Panc1 (cell line): ENCODE data around the gene MATN1. TPM values are rescaled to one million over a fixed set of nuclear protein-coding genes. Genes with fewer than 3 reads are reported as not detected.

Source experiments
- ATAC-seq: fragments of 200-7000 bp; cut with Tn5 transposase; 2 replicates; pipeline ENCODE4 v1.9.1; 2020; ENCODE audit warnings: mild to moderate bottlenecking, moderate library complexity
- BruUV-seq: library from RNA; stranded (reverse); fragments of 400-500 nt; replicated peaks from 2 replicates; lab custom pipeline; 2021; lab: Mats Ljungman, UMichigan
- CTCF ChIA-PET: fragments of 300-600 bp; sonication (Branson Sonifier 250); formaldehyde crosslinking; loops from one replicate; lab custom pipeline; 2022; ENCODE audit warnings: antibody characterized with exemption; lab: Charles Lee
- POLR2A ChIA-PET: fragments of 300-600 bp; sonication (Branson Sonifier 250); formaldehyde crosslinking; loops from one replicate; lab custom pipeline; 2022; ENCODE audit warnings: antibody characterized with exemption; lab: Charles Lee
- DNase-seq: peaks from one replicate; pipeline ENCODE4 v3.0.0-alpha.2; 2010; ENCODE audit warnings: low read depth, low spot score
- H3K27ac ChIP-seq: 2 replicates; pipeline ENCODE4 v1.5.1; 2011; ENCODE audit warnings: mild to moderate bottlenecking, low read length, inconsistent platforms
- H3K27me3 ChIP-seq: fragments of 200-500 bp; sonication (Bioruptor generic); 2 replicates; pipeline ENCODE4 v1.6.0; 2014; ENCODE audit warnings: low read length, inconsistent platforms; ENCODE audit not compliant: control insufficient read depth, insufficient read depth
- H3K36me3 ChIP-seq: fragments of 200-500 bp; sonication (Bioruptor generic); 2 replicates; pipeline ENCODE4 v1.5.1; 2014; ENCODE audit warnings: inconsistent platforms, mild to moderate bottlenecking, low read length, moderate library complexity; ENCODE audit not compliant: control insufficient read depth, insufficient read depth
- H3K4me1 ChIP-seq: 2 replicates; pipeline ENCODE4 v1.5.1; 2011; ENCODE audit warnings: inconsistent platforms, mild to moderate bottlenecking, low read length, moderate library complexity; ENCODE audit not compliant: control insufficient read depth, insufficient read depth
- H3K4me3 ChIP-seq, 2 experiments: 2 replicates each; pipeline ENCODE4 v1.5.1; 2011 to 2012; ENCODE audit warnings: low read depth in 2 of 2, low read length in 2 of 2, mild to moderate bottlenecking in 2 of 2, inconsistent platforms in 1 of 2, moderate library complexity in 1 of 2
- H3K9me3 ChIP-seq: fragments of 200-500 bp; sonication (Bioruptor generic); 2 replicates; pipeline ENCODE4 v1.5.1; 2014; ENCODE audit warnings: low read depth, mild to moderate bottlenecking, inconsistent platforms, low read length, moderate library complexity; ENCODE audit not compliant: control insufficient read depth, insufficient read depth
- CTCF ChIP-seq: fragments of 450-650 bp; IDR thresholded peaks from 2 replicates; pipeline ENCODE4 v1.5.1; 2017; ENCODE audit warnings: mild to moderate bottlenecking
- POLR2AphosphoS5 ChIP-seq: IDR thresholded peaks from 2 replicates; pipeline ENCODE4 v1.6.1; 2012; ENCODE audit warnings: mild to moderate bottlenecking, low read depth, low read length, moderate library complexity
- REST ChIP-seq, 2 experiments: IDR thresholded peaks; 2 replicates each; pipeline ENCODE4 v1.6.1; 2011 to 2012; ENCODE audit warnings: low read depth in 2 of 2, control low read depth in 1 of 2, low read length in 1 of 2, mild to moderate bottlenecking in 1 of 2, moderate library complexity in 1 of 2; ENCODE audit not compliant: insufficient read depth in 1 of 2
- SIN3A ChIP-seq: IDR thresholded peaks from 2 replicates; pipeline ENCODE4 v1.6.1; 2012; ENCODE audit warnings: low read depth, mild to moderate bottlenecking, low read length, moderate library complexity, borderline replicate concordance; ENCODE audit not compliant: insufficient read depth
- TCF7L2 ChIP-seq: IDR thresholded peaks from 2 replicates; pipeline ENCODE4 v1.6.1; 2011; ENCODE audit warnings: mild to moderate bottlenecking, low read depth, low read length, inconsistent platforms
- in situ Hi-C: cut with HindIII; loops from 2 replicates; pipeline ENCODE4 v1.10.0; 2016; ENCODE audit warnings: low sequenced_read_pairs, low pct_unique_long_range_greater_than_20kb
- intact Hi-C: fragments of 100-400 bp; cut with micrococcal nuclease; formaldehyde crosslinking; loops from one replicate; pipeline ENCODE4 v1.10.0; 2022; ENCODE audit not compliant: unreplicated experiment
- total RNA-seq: library from RNA; stranded (reverse); gene quantifications from one replicate; pipeline ENCODE4 v1.2.1, GENCODE V29; 2021; ENCODE audit not compliant: unreplicated experiment

MATN1 gene
- total RNA-seq, 1 experiment from 2014 or later = 0.59 TPM

- TF ChIP-seq POLR2AphosphoS5 (no peak), TCF7L2 (no peak), CTCF (no peak), REST (IDR thresholded peaks at IDR 0.05; ENCODE audit: insufficient read depth in 1 of 2, low read depth in 2 of 2, low read length in 1 of 2) (no peak), SIN3A (no peak)
- Histone ChIP-seq H3K4me3 (no peak overlapping the region), H3K4me1 (peaks cover 10% of the 10 kb centered on the region; the same call in 1 of the 2 replicates), H3K27me3 (no peaks in the 10 kb centered on the region), H3K9me3 (no peaks in the 10 kb centered on the region), H3K27ac (no peak overlapping the region), H3K36me3 (no peaks in the 10 kb centered on the region)
- no peak for DNase-seq
- ChIA-PET POLR2A (no interaction called here), CTCF (no interaction called here)
- no peak for ATAC-seq
- in situ Hi-C loops = no loop called here
- BruUV-seq = no TSS peak
- intact Hi-C loops = no loop called here
Observed at GRCh38 chr1:30753118-30753517, 29.7 kb upstream of the MATN1 start.

- Histone ChIP-seq H3K9me3 (no peaks in the 10 kb centered on the region), H3K4me1 (peaks cover 10% of the 10 kb centered on the region; the same call in 1 of the 2 replicates), H3K36me3 (no peaks in the 10 kb centered on the region), H3K27me3 (no peaks in the 10 kb centered on the region), H3K27ac (no peak overlapping the region), H3K4me3 (no peak overlapping the region)
- no peak for ATAC-seq
- no peak for DNase-seq
- TF ChIP-seq POLR2AphosphoS5 (no peak), TCF7L2 (no peak), SIN3A (no peak), CTCF (no peak), REST (IDR thresholded peaks at IDR 0.05; ENCODE audit: insufficient read depth in 1 of 2, low read depth in 2 of 2, low read length in 1 of 2) (no peak)
- intact Hi-C loops (no loop called here), in situ Hi-C loops (no loop called here)
- CTCF ChIA-PET = no interaction called here
- POLR2A ChIA-PET = no interaction called here
- no TSS peak for BruUV-seq
Observed at GRCh38 chr1:30752651-30752908, 29.2 kb upstream of the MATN1 start.
